ENCODE results near the gene ADIPOR1.

DNA sequence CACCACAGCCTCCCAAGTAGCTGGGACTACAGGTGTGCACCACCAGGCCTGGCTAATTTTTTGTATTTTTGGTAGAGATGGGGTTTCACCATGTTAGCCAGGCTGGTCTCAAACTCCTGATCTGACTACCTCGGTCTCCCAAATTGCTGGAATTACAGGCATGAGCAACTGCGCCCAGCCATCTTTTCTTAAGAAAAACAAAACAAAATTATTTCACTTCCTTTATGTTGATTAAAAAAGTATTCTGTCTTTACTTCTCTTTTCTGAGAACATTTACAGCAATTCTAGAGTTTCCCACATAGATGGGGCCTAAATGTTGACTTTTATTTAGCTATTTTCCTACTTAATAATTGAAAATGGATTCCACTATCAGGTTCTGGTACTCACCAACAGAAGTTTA lies 31.8 kb upstream of the ADIPOR1 start:
- no peak for TF ChIP-seq POLR2AphosphoS5 (IDR thresholded peaks at IDR 0.05)
- TF ChIP-seq, protein P1, sequence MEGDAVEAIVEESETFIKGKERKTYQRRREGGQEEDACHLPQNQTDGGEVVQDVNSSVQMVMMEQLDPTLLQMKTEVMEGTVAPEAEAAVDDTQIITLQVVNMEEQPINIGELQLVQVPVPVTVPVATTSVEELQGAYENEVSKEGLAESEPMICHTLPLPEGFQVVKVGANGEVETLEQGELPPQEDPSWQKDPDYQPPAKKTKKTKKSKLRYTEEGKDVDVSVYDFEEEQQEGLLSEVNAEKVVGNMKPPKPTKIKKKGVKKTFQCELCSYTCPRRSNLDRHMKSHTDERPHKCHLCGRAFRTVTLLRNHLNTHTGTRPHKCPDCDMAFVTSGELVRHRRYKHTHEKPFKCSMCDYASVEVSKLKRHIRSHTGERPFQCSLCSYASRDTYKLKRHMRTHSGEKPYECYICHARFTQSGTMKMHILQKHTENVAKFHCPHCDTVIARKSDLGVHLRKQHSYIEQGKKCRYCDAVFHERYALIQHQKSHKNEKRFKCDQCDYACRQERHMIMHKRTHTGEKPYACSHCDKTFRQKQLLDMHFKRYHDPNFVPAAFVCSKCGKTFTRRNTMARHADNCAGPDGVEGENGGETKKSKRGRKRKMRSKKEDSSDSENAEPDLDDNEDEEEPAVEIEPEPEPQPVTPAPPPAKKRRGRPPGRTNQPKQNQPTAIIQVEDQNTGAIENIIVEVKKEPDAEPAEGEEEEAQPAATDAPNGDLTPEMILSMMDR (IDR thresholded peaks at IDR 0.05) = no peak
